Measurements from ENCODE around the gene COPZ1.
A peak's percentile ranks its signal among the peaks of the same experiment; 100 is the strongest.

DNA sequence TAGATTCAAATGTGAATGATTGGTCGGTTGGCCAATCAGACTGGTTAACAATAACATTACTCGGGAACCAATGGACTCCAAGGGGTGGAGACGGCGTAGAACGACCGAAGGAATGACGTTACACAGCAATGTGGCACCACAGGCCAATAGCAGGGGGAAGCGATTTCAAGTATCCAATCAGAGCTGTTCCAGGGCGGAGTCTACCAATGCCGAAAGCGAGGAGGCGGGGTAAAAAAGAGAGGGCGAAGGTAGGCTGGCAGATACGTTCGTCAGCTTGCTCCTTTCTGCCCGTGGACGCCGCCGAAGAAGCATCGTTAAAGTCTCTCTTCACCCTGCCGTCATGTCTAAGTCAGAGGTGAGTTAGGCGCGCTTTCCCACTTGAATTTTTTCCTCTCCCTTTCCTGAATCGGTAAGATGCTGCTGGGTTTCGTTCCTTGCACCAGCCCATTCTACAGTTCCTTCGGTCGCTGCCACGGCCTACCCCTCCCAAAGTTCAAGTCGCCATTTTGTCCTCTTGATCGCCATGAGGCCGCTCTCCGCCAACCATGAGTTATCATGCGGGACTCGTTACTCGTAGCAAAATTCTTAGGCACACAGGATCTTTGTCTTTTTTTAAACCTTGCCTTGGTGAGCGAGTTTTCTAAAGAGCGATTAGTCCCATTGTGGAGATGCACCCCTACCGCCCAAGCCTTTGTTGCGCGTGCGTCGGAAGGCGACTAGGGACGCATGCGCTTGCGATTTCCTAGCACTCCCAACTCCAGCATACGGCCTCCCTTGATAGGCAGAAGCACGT lies 44.3 kb upstream of the COPZ1 start, which contains the start of gene HNRNPA1:
- TF ChIP-seq, protein P1, sequence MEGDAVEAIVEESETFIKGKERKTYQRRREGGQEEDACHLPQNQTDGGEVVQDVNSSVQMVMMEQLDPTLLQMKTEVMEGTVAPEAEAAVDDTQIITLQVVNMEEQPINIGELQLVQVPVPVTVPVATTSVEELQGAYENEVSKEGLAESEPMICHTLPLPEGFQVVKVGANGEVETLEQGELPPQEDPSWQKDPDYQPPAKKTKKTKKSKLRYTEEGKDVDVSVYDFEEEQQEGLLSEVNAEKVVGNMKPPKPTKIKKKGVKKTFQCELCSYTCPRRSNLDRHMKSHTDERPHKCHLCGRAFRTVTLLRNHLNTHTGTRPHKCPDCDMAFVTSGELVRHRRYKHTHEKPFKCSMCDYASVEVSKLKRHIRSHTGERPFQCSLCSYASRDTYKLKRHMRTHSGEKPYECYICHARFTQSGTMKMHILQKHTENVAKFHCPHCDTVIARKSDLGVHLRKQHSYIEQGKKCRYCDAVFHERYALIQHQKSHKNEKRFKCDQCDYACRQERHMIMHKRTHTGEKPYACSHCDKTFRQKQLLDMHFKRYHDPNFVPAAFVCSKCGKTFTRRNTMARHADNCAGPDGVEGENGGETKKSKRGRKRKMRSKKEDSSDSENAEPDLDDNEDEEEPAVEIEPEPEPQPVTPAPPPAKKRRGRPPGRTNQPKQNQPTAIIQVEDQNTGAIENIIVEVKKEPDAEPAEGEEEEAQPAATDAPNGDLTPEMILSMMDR (conservative IDR thresholded peaks at IDR 0.05) = no peak
- peak; percentile 77; the same call in 1 of the 2 replicates for TF ChIP-seq ZFX (IDR thresholded peaks at IDR 0.05)

All from C4-2B (cell line).